ENCODE data around the gene FAM169A.

Gene FAM169A

GRCh38 chr5:74850789-74851425 is 15.3 kb downstream of the FAM169A start:
- H3K27me3 ChIP-seq, result no peaks in the 10 kb centered on the region
- H3K4me3 ChIP-seq (ENCODE audit: low read depth in 1 of 2, low read length in 1 of 2), result no peak overlapping the region
- no peak overlapping the region for H3K27ac ChIP-seq
- H3K4me1 ChIP-seq (ENCODE audit: control insufficient read depth in 1 of 2, insufficient read depth in 1 of 2, low read depth in 1 of 2, low read length in 1 of 2), result peaks cover 0 to 3% of the 10 kb centered on the region in 2 experiments
- H3K9me3 ChIP-seq, result no peaks in the 10 kb centered on the region
- no peak for TF ChIP-seq CTCF (IDR thresholded peaks at IDR 0.05)
- H3K36me3 ChIP-seq, result no peaks in the 10 kb centered on the region

GRCh38 chr5:74850030-74850429 is 16.2 kb downstream of the FAM169A start:
- Histone ChIP-seq H3K36me3 (no peaks in the 10 kb centered on the region), H3K4me1 (ENCODE audit: control insufficient read depth in 1 of 2, insufficient read depth in 1 of 2, low read depth in 1 of 2, low read length in 1 of 2) (peaks cover 0 to 3% of the 10 kb centered on the region in 2 experiments), H3K27me3 (no peaks in the 10 kb centered on the region), H3K9me3 (no peaks in the 10 kb centered on the region), H3K27ac (no peak overlapping the region), H3K4me3 (ENCODE audit: low read depth in 1 of 2, low read length in 1 of 2) (no peak overlapping the region)
- no peak for TF ChIP-seq CTCF (IDR thresholded peaks at IDR 0.05)

GRCh38 chr5:74848553-74849025 is 17.6 kb downstream of the FAM169A start:
- TF ChIP-seq CTCF (IDR thresholded peaks at IDR 0.05), result no peak
- Histone ChIP-seq H3K27me3 (no peaks in the 10 kb centered on the region), H3K9me3 (no peaks in the 10 kb centered on the region), H3K4me1 (ENCODE audit: control insufficient read depth in 1 of 2, insufficient read depth in 1 of 2, low read depth in 1 of 2, low read length in 1 of 2) (peaks cover 0 to 3% of the 10 kb centered on the region in 2 experiments), H3K4me3 (ENCODE audit: low read depth in 1 of 2, low read length in 1 of 2) (no peak overlapping the region), H3K27ac (no peak overlapping the region), H3K36me3 (no peaks in the 10 kb centered on the region)

GRCh38 chr5:74839229-74839628 is 27.0 kb downstream of the FAM169A start:
- TF ChIP-seq CTCF (IDR thresholded peaks at IDR 0.05), result no peak
- H3K36me3 ChIP-seq, result no peaks in the 10 kb centered on the region
- H3K27ac ChIP-seq, result no peak overlapping the region

GRCh38 chr5:74838262-74838661 is 27.9 kb downstream of the FAM169A start:
- Histone ChIP-seq H3K4me3 (ENCODE audit: low read depth in 1 of 2, low read length in 1 of 2) (no peak overlapping the region), H3K4me1 (ENCODE audit: control insufficient read depth in 1 of 2, insufficient read depth in 1 of 2, low read depth in 1 of 2, low read length in 1 of 2) (no peaks in the 10 kb centered on the region), H3K36me3 (no peaks in the 10 kb centered on the region), H3K27ac (no peak overlapping the region), H3K9me3 (peaks cover 11% of the 10 kb centered on the region), H3K27me3 (no peaks in the 10 kb centered on the region)
- TF ChIP-seq CTCF (IDR thresholded peaks at IDR 0.05), result no peak

More at GRCh38 chr5:74839229-74839628, 27.0 kb downstream of the FAM169A start:
- Histone ChIP-seq H3K4me1 (ENCODE audit: control insufficient read depth in 1 of 2, insufficient read depth in 1 of 2, low read depth in 1 of 2, low read length in 1 of 2) (no peaks in the 10 kb centered on the region), H3K4me3 (ENCODE audit: low read depth in 1 of 2, low read length in 1 of 2) (no peak overlapping the region), H3K9me3 (peaks cover 11% of the 10 kb centered on the region), H3K27me3 (no peaks in the 10 kb centered on the region)

Measured in neutrophil (primary cell).